Transverse colon (tissue), 3 donors: Measurements from ENCODE around the gene NME9.

ENCODE experiments used
- CTCF ChIP-seq, 5 experiments: fragments of 200-600 bp in 3 of 5; fragments of 450-650 bp in 2 of 5; sonication (generic) in 3 of 5; IDR thresholded peaks; 1 replicate in 2 of 5; 2 replicates in 3 of 5; pipeline ENCODE4 v1.5.1; 2016 to 2017; ENCODE audit warnings: antibody characterized with exemption in 5 of 5, inconsistent platforms in 3 of 5, mild to moderate bottlenecking in 2 of 5, moderate library complexity in 1 of 5
- EP300 ChIP-seq: sonication (generic); formaldehyde crosslinking; IDR thresholded peaks from one replicate; pipeline ENCODE4 v1.6.1; 2017; ENCODE audit warnings: antibody characterized with exemption, low read depth
- POLR2A ChIP-seq: fragments of 450-650 bp; IDR thresholded peaks from one replicate; pipeline ENCODE4 v1.6.1; 2016; ENCODE audit warnings: antibody characterized with exemption, mild to moderate bottlenecking, moderate library complexity

DNA sequence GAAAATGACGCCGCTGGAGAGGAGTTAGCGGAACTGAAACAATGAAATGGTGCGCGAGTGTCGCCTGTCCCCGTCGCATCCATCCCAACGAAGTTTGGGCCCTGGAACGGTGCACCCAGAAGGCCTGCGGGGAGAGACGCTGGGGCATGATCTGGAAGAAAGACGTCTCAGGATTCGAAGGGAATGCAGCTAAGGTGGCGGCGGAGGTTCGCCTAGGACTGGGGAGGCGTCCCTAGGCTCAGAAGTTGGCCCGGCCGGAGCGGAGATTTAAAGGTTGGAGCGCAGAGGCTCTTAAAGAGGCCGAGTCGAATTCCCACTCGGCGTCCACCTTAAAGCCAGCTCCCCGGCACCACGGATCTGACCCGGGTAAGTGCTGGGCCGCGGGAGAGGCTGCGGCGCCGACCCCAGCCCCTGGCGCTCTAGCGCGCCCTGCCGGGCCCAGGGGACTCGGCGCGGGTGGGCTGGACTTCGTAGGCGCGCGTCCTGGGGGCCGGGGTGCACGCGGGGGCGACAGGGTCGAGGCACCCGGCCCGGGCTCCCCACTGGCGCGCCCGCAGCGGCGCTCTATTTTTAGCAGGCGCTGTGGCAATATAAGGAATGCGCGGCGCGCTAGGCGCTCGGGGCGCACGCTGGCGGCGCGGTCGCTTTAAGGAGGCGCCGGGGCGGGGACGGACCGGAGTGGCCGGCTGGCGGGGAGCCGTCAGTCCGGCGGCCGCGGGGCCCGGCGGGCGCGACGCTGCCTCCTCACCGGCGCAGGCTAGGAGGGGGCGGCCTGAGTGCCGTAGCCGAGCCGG is 18.5 kb upstream of the NME9 start, which contains the start of gene MRAS:
- peak in 2 of 5 experiments; percentile 17 to 31 for TF ChIP-seq CTCF (IDR thresholded peaks at IDR 0.05)
- no peak for TF ChIP-seq EP300
- TF ChIP-seq POLR2A, result no peak
